Left ventricle myocardium superior (tissue), 1 donor: ENCODE measurements around the gene MRPL24. TPM values are rescaled to one million over a fixed set of nuclear protein-coding genes. Genes with fewer than 3 reads are reported as not detected.

Experiments
- ATAC-seq: fragments of 200-7000 bp; cut with Tn5 transposase; one replicate; pipeline ENCODE4 v1.9.1; 2020; ENCODE audit warnings: mild to moderate bottlenecking, moderate library complexity
- DNase-seq: peaks from one replicate; pipeline ENCODE4 v3.0.0-alpha.2; 2020
- intact Hi-C: fragments of 100-400 bp; cut with micrococcal nuclease; formaldehyde crosslinking; loops from one replicate; pipeline ENCODE4 v1.11.0; 2022
- total RNA-seq: library from RNA; stranded (reverse); fragmentation: NEBNext Ultra II Directional; extraction: Animal tissue kit (Norgen Biotek cat#: 25700); gene quantifications from one replicate; pipeline ENCODE4 v1.2.1, GENCODE V29; 2021
- donor health status: DM: no; HTN: yes; CAD: no; lungs with severe emphysema.

The MRPL24 gene
- total RNA-seq, 1 donor from 2014 or later: 96.1 TPM

GRCh38 chr1:156746728-156747631 is 6.1 kb upstream of the MRPL24 start:
- intact Hi-C loops: no loop called here
- ATAC-seq: peak; percentile 69
- peak; percentile 96 for DNase-seq

- no peak for DNase-seq
- no peak for ATAC-seq
- intact Hi-C loops: no loop called here
Measured at GRCh38 chr1:156746406-156746727, 5.5 kb upstream of the MRPL24 start.

GRCh38 chr1:156745881-156746280 is 5.0 kb upstream of the MRPL24 start:
- DNase-seq (no peak), ATAC-seq (no peak)
- intact Hi-C loops: no loop called here

GRCh38 chr1:156744786-156745419 is 4.0 kb upstream of the MRPL24 start:
- no peak for DNase-seq
- no peak for ATAC-seq
- intact Hi-C loops: no loop called here

GRCh38 chr1:156744344-156744743 is 3.5 kb upstream of the MRPL24 start:
- DNase-seq: no peak
- no peak for ATAC-seq
- intact Hi-C loops: no loop called here

GRCh38 chr1:156743367-156744302 is 2.7 kb upstream of the MRPL24 start:
- intact Hi-C loops: no loop called here
- DNase-seq (no peak), ATAC-seq (no peak)

- DNase-seq: no peak
- intact Hi-C loops: no loop called here
Measured at GRCh38 chr1:156742801-156743200, 1.9 kb upstream of the MRPL24 start.

GRCh38 chr1:156742017-156742416 is 1.1 kb upstream of the MRPL24 start:
- intact Hi-C loops: no loop called here
- no peak for ATAC-seq
- DNase-seq: no peak

More at GRCh38 chr1:156742801-156743200, 1.9 kb upstream of the MRPL24 start:
- no peak for ATAC-seq

- DNase-seq (no peak), ATAC-seq (peak; percentile 1)
- intact Hi-C loops: no loop called here
Measured at GRCh38 chr1:156741481-156741983, 644 bp upstream of the MRPL24 start.

GRCh38 chr1:156740237-156740740 is 599 bp downstream of the MRPL24 start:
- intact Hi-C loops: no loop called here
- no peak for DNase-seq
- ATAC-seq: peak; percentile 2

GRCh38 chr1:156738916-156739315 is 2.0 kb downstream of the MRPL24 start:
- no peak for ATAC-seq
- intact Hi-C loops: no loop called here
- no peak for DNase-seq

GRCh38 chr1:156738407-156738806 is 2.5 kb downstream of the MRPL24 start:
- ATAC-seq: no peak
- no peak for DNase-seq
- intact Hi-C loops: no loop called here

GRCh38 chr1:156733989-156734584 is 6.8 kb downstream of the MRPL24 start:
- intact Hi-C loops: no loop called here
- no peak for ATAC-seq
- no peak for DNase-seq

- ATAC-seq (peak; percentile 93), DNase-seq (peak; percentile 98)
- intact Hi-C loops: loop anchor here (5.0 kb wide), 1 partner anchor 38 kb away; the partner anchor contains the start of gene PRCC
Measured at GRCh38 chr1:156728599-156729462, 12.1 kb downstream of the MRPL24 start, which contains the start of gene ISG20L2. ISG20L2 (minus strand) TSS chr1:156728766; CDS start chr1:156727652, 1,114 bp downstream.

- intact Hi-C loops: loop anchor here (5.0 kb wide), 1 partner anchor 39 kb away; the partner anchor contains the start of gene PRCC
- peak; percentile 88 for DNase-seq
- ATAC-seq: peak; percentile 79
Measured at GRCh38 chr1:156727926-156728598, 12.8 kb downstream of the MRPL24 start, which contains the start of gene METTL25B. METTL25B (plus strand) TSS chr1:156728469; CDS start chr1:156729105, 636 bp downstream.

- intact Hi-C loops: loop anchor here (5.0 kb wide), 1 partner anchor 40 kb away; the partner anchor contains the start of gene PRCC
Measured at GRCh38 chr1:156727492-156727891, 13.4 kb downstream of the MRPL24 start.

More at GRCh38 chr1:156727492-156727891, 13.4 kb downstream of the MRPL24 start:
- ATAC-seq: no peak
- DNase-seq: no peak
